Left cardiac atrium (tissue), 4 donors: ENCODE data around the gene CRIP2. TPM values are rescaled to one million over a fixed set of nuclear protein-coding genes. Genes with fewer than 3 reads are reported as not detected.

Source experiments
- ATAC-seq, 2 donors: fragments of 200-7000 bp; cut with Tn5 transposase; one replicate each; pipeline ENCODE4 v1.9.1; 2020; ENCODE audit warnings: mild to moderate bottlenecking in 2 of 2, moderate library complexity in 2 of 2
- DNase-seq: peaks from one replicate; pipeline ENCODE4 v3.0.0-alpha.2; 2020
- intact Hi-C, 2 donors: fragments of 100-400 bp; cut with DNase I; formaldehyde crosslinking; loops; one replicate each; pipeline versions ENCODE4 v1.14.1 to v1.15.1; 2022 to 2023
- long read RNA-seq: library from polyadenylated mRNA; unstranded; transcript quantifications from one replicate; pipeline ENCODE4 v2.0.0, GENCODE V29; 2021
- total RNA-seq, 2 donors: library from RNA; stranded (reverse); fragmentation: NEBNext Ultra II Directional; extraction: Animal tissue kit (Norgen Biotek cat#: 25700); gene quantifications; one replicate each; pipeline ENCODE4 v1.2.1, GENCODE V29; 2021
- donor health status: DM: no; HTN: yes; CAD: no.
- donor health status: DM: no; HTN: yes; CAD: no; lungs with severe emphysema.
- donor health status: DM: yes; HTN: yes; CAD: no.
- donor health status: Dilated cardiomyopathy.

The CRIP2 gene
- total RNA-seq, result 100 to 1,000 TPM; 783 to 843 TPM
- long read RNA-seq, transcript CRIP2-201 (8 exons, 1,857 nt), result major isoform, 761 of 845 reads
- long read RNA-seq, transcript CRIP2-202 (8 exons, 1,176 nt), result minor isoform, 6 of 845 reads
- long read RNA-seq, partial matches to known transcripts, result 55 of 845 reads
- long read RNA-seq, other reads (novel, unspliced or antisense), result 16 of 845 reads

GRCh38 chr14:105474483-105475268 lies at the start of gene CRIP2:
CRIP2 (plus strand) TSS chr14:105474821; CDS start chr14:105474863, 42 bp downstream.
- peak; percentile 72 for DNase-seq

GRCh38 chr14:105424861-105425260 lies 49.8 kb upstream of the CRIP2 start:
- peak; percentile 8 for DNase-seq
- intact Hi-C loops, result no loop called here

More at GRCh38 chr14:105474483-105475268, at the start of gene CRIP2:
- ATAC-seq, result peak; percentile 4 to 16
- intact Hi-C loops, result no loop called here

GRCh38 chr14:105425823-105426247 lies 48.8 kb upstream of the CRIP2 start:
- ATAC-seq (no peak), DNase-seq (peak; percentile 13)
- intact Hi-C loops, result no loop called here

More at GRCh38 chr14:105424861-105425260, 49.8 kb upstream of the CRIP2 start:
- no peak for ATAC-seq

GRCh38 chr14:105426416-105427130 lies 48.0 kb upstream of the CRIP2 start:
- intact Hi-C loops, result no loop called here
- ATAC-seq, result no peak
- peak; percentile 19 for DNase-seq

- no peak for ATAC-seq
- no peak for DNase-seq
- intact Hi-C loops, result no loop called here
These were observed 47.2 kb upstream of the CRIP2 start for GRCh38 chr14:105427412-105427811.

- ATAC-seq (no peak), DNase-seq (no peak)
- intact Hi-C loops, result no loop called here
These were observed 46.6 kb upstream of the CRIP2 start for GRCh38 chr14:105427936-105428485.

GRCh38 chr14:105430042-105430441 lies 44.6 kb upstream of the CRIP2 start:
- no peak for DNase-seq
- intact Hi-C loops, result loop anchor here in 1 of 2 donors (10.0 kb wide), 1 partner anchor 45 kb away; no protein-coding TSS in a partner anchor
- ATAC-seq, result peak in 1 of 2 donors; percentile 20

GRCh38 chr14:105430565-105430964 lies 44.1 kb upstream of the CRIP2 start:
- intact Hi-C loops, result loop anchor here in 1 of 2 donors (10.0 kb wide), 1 partner anchor 46 kb away; no protein-coding TSS in a partner anchor
- DNase-seq (no peak), ATAC-seq (peak in 1 of 2 donors; percentile 42)

- intact Hi-C loops, result loop anchor here in 1 of 2 donors (10.0 kb wide), 1 partner anchor 46 kb away; no protein-coding TSS in a partner anchor
- DNase-seq (no peak), ATAC-seq (no peak)
These were observed 43.4 kb upstream of the CRIP2 start for GRCh38 chr14:105431256-105431655.

GRCh38 chr14:105432657-105433056 lies 42.0 kb upstream of the CRIP2 start:
- no peak for ATAC-seq
- intact Hi-C loops, result loop anchor here in 1 of 2 donors (10.0 kb wide), 1 partner anchor 48 kb away; no protein-coding TSS in a partner anchor
- DNase-seq, result no peak

- ATAC-seq, result no peak
- intact Hi-C loops, result loop anchor here in 1 of 2 donors (10.0 kb wide), 1 partner anchor 48 kb away; no protein-coding TSS in a partner anchor
- DNase-seq, result no peak
These were observed 41.4 kb upstream of the CRIP2 start for GRCh38 chr14:105433161-105433605.

- no peak for ATAC-seq
- no peak for DNase-seq
- intact Hi-C loops, result loop anchor here in 1 of 2 donors (10.0 kb wide), 1 partner anchor 52 kb away; no protein-coding TSS in a partner anchor
These were observed 38.2 kb upstream of the CRIP2 start for GRCh38 chr14:105436402-105436801.

- DNase-seq, result no peak
- no peak for ATAC-seq
- intact Hi-C loops, result loop anchor here in 1 of 2 donors (10.0 kb wide), 1 partner anchor 52 kb away; no protein-coding TSS in a partner anchor
These were observed 37.5 kb upstream of the CRIP2 start for GRCh38 chr14:105436891-105437722.

GRCh38 chr14:105437723-105438500 lies 36.7 kb upstream of the CRIP2 start:
- ATAC-seq, result no peak
- intact Hi-C loops, result loop anchor here in 1 of 2 donors (10.0 kb wide), 1 partner anchor 53 kb away; no protein-coding TSS in a partner anchor
- DNase-seq, result no peak

- DNase-seq, result no peak
- no peak for ATAC-seq
- intact Hi-C loops, result loop anchor here in 1 of 2 donors (10.0 kb wide), 1 partner anchor 54 kb away; no protein-coding TSS in a partner anchor
These were observed 35.4 kb upstream of the CRIP2 start for GRCh38 chr14:105439179-105439578.

- intact Hi-C loops, result loop anchor here in 1 of 2 donors (10.0 kb wide), 1 partner anchor 55 kb away; no protein-coding TSS in a partner anchor
- ATAC-seq, result no peak
- no peak for DNase-seq
These were observed 34.7 kb upstream of the CRIP2 start for GRCh38 chr14:105439710-105440553.
